ENCODE data around the gene IST1. TPM values are rescaled to one million over a fixed set of nuclear protein-coding genes. Genes with fewer than 3 reads are reported as not detected.

Gene IST1
- total and polyA plus RNA-seq, 9 of the 15 experiments (the other 6 are each of a cell fraction or from before 2014, with no cell fraction given): 135 to 334 (median 188) TPM

GRCh38 chr16:71854369-71854948, 40.9 kb upstream of the IST1 start (continued):
- TF ChIP-seq HNRNPH1 (optimal IDR thresholded peaks at IDR 0.05; ENCODE audit: low read depth, low read length) (no peak), MNT (conservative IDR thresholded peaks at IDR 0.05) (no peak), HMG20B (CRISPR knock-in tag; IDR thresholded peaks at IDR 0.05) (no peak), SOX6 (IDR thresholded peaks at IDR 0.05) (no peak), POLR3A (IDR thresholded peaks at IDR 0.05; ENCODE audit: borderline replicate concordance, extremely low read depth, insufficient read depth, insufficient read length) (no peak)
- TF ChIP-seq, protein P1, sequence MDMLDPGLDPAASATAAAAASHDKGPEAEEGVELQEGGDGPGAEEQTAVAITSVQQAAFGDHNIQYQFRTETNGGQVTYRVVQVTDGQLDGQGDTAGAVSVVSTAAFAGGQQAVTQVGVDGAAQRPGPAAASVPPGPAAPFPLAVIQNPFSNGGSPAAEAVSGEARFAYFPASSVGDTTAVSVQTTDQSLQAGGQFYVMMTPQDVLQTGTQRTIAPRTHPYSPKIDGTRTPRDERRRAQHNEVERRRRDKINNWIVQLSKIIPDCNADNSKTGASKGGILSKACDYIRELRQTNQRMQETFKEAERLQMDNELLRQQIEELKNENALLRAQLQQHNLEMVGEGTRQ (CRISPR knock-in tag; IDR thresholded peaks at IDR 0.05): no peak

DNA sequence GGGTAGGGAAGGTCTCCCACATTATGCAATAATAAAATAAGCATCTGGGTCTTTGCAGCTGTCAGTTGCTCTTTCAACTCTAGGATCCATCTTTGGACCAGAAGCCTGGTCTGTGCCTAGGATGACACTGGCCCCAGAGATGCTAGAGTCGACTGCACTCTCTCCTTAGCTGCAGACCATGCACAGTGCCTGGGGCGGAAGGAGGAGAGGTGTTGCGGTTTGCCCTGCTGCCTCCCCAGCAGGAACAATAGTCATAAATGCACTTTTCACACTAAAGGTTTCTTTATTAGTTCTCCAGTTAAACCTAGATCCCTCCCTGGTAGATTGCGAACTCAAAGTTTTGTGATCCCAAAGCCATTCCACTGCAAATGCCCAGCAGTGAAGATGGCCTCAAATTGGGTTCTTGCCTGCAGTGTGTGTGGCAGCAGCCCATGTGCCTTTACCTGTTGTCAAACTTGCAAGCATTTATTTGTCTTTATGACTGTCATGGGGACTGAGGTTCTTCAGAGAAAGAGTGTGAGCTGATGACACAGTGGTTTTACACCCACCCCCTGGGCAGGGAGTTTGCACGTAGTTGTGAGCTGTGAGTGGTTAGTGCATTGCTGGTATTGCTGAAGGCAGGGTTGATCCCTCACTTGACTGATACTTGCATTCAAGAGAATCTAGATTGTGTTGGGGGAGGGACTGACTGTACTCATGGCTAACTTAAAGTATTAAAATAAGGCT, 39.2 kb upstream of the IST1 start:
- DNase-seq (ENCODE audit: extremely low read depth in 1 of 4, low spot score in 3 of 4) (no peak), FAIRE-seq (no peak), ATAC-seq (no peak; the same call in 2 of the 3 replicates)
- Histone ChIP-seq H3K4me1 (replicated peaks in 1 of 2; ENCODE audit: control insufficient read depth in 2 of 2, insufficient read depth in 2 of 2, low read length in 2 of 2) (no peaks in the 10 kb centered on the region; a peak in 1 of 5 replicates), H4K20me1 (replicated peaks; ENCODE audit: control insufficient read depth, insufficient read depth, low read length) (peaks cover 4% of the 10 kb centered on the region), H2AFZ (ENCODE audit: low read depth, low read length) (no peak overlapping the region), H3K9me3 (replicated peaks; ENCODE audit: control insufficient read depth, insufficient read depth, low read depth, low read length) (no peaks in the 10 kb centered on the region), H3K9me1 (ENCODE audit: control insufficient read depth, insufficient read depth, low read length) (peaks cover 3% of the 10 kb centered on the region), H3K36me3 (ENCODE audit: control insufficient read depth, insufficient read depth, low read length) (peaks cover 34% of the 10 kb centered on the region), H3K9ac (ENCODE audit: insufficient read depth in 1 of 2, low read depth in 2 of 2, low read length in 2 of 2) (no peak overlapping the region; a peak in 1 of 4 replicates), H3K4me3 (no peak overlapping the region), H3K79me2 (ENCODE audit: control insufficient read depth, insufficient read depth, low read length) (no peaks in the 10 kb centered on the region; the same call in 2 of the 3 replicates), H3K4me2 (ENCODE audit: insufficient read depth, low read length) (no peak overlapping the region), H3K27ac (ENCODE audit: extremely low read depth, low read depth, low read length) (no peak overlapping the region), H3K27me3 (ENCODE audit: control insufficient read depth in 2 of 2, insufficient read depth in 2 of 2, low read length in 2 of 2) (no peaks in the 10 kb centered on the region)
- in situ Hi-C loops (cut with MboI): no loop called here
- CTCF ChIA-PET (ENCODE audit: low intra/inter-chr PET ratio): no interaction called here
- BruUV-seq (replicated peaks): no TSS peak
- POLR2A ChIA-PET: interaction anchor here (0.6 to 2.4 kb wide), 4 partner anchors 10 to 175 kb away, joined by 3 to 12 read pairs (median 4); partner anchors contain the start of gene ATXN1L
- intact Hi-C loops (cut with micrococcal nuclease): no loop called here
- WGBS (ENCODE audit: insufficient coverage, low coverage, missing lambda C conversion rate): 80% methylated on average over 5 of the region's 5 CpGs
- TF ChIP-seq RBM15 (IDR thresholded peaks at IDR 0.05; ENCODE audit: insufficient read depth, low read length) (no peak), CEBPB (tag; IDR thresholded peaks at IDR 0.05) (no peak), ZNF146 (CRISPR knock-in tag; IDR thresholded peaks at IDR 0.05; ENCODE audit: unreplicated experiment) (no peak), CEBPZ (IDR thresholded peaks at IDR 0.05; ENCODE audit: borderline replicate concordance, low read depth, low read length) (no peak)
- TF ChIP-seq, protein P2, sequence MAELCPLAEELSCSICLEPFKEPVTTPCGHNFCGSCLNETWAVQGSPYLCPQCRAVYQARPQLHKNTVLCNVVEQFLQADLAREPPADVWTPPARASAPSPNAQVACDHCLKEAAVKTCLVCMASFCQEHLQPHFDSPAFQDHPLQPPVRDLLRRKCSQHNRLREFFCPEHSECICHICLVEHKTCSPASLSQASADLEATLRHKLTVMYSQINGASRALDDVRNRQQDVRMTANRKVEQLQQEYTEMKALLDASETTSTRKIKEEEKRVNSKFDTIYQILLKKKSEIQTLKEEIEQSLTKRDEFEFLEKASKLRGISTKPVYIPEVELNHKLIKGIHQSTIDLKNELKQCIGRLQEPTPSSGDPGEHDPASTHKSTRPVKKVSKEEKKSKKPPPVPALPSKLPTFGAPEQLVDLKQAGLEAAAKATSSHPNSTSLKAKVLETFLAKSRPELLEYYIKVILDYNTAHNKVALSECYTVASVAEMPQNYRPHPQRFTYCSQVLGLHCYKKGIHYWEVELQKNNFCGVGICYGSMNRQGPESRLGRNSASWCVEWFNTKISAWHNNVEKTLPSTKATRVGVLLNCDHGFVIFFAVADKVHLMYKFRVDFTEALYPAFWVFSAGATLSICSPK (IDR thresholded peaks at IDR 0.05; ENCODE audit: borderline replicate concordance): no peak

Data from K562 (cell line).